ENCODE results near the gene TCEAL6. TPM values are rescaled to one million over a fixed set of nuclear protein-coding genes. Genes with fewer than 3 reads are reported as not detected.
A peak's percentile ranks its signal among the peaks of the same experiment; 100 is the strongest.
"Not testable (repeated sequence)": the region's sequence is repeated elsewhere in the genome, so short reads cannot be mapped to it uniquely, and the experiment has no call there.

TCEAL6 gene
- total RNA-seq, 1 donor from 2014 or later = not detected

DNA sequence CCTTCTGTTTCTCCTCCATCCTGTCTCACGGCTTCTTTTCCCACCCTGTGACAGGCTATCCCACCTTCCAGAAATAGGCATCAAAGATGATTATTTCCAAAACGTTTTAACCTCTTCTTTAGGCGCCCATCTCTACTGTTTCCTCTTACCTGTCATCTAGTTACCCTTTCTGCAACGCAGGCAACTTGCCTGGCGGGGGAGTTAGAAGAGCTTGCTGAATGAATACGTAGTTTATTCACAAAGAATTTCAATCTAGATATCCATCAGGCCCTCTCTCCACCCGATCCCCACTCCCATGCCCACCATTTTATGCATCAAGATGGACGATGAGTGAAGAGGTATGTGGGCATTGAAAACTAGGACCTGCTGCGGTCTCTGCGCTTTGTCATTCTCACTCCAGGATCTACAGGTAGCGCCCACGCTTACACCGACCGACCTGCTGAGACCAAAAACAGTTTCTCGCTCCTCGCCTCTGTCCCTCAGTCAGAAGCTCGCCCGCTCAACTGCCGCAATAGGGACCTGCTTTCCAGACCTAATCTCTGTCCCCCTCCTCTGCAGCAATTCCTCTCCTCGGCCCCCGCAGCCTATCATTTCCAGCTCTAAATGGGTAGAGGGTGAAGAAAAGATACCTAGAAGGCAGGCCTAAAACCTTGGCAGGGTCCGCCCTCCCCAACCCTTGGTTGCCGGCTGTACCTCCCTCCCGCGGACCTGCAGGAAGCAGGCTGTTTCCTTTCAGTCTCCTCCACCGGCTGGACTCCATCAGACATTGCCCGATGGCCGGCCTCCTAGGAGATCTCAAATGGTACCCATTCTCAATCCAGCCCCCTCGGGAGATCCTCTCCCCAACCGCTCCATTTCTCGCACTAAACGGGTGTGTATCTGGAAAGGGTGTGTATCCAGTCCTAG is 12.9 kb upstream of the TCEAL6 start:
- H2AFZ ChIP-seq (replicated peaks) = no peak overlapping the region

DNA sequence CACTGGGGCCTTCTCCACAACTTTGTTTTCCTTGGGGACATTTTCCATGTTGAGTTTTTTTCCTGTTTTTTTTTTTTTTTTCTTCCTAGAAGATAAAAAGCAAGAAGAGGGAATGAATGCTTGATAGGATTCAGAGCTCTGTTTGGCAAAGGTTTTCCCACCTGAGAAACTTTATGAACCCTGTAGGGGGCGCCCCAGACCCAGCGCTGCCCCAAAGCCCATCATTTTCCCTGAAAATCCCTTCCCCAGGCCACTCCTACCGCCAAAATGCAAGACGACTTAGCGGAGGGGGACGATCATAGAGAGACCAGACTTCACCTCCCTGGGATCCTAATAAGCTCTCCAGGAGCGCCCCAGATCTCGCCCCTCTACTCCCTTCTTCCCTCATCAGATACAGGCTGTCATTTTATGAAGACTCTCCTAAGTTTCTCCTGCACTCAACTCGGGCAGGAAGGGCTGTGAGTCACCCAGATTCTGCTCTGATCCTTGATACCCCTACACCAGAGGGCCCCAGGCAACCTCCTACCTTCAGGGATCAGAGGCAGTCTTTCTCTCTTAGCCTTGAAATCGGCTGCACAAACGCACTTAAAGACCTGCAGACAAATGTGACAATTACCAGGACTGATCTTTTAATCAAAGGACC is 12.1 kb upstream of the TCEAL6 start:
- H3K79me2 ChIP-seq (ENCODE audit: low read depth) = no peaks in the 10 kb centered on the region
- no peak overlapping the region for H3K9ac ChIP-seq
- peaks cover 18% of the 10 kb centered on the region for H3K9me3 ChIP-seq (ENCODE audit: low read depth)
- Mint-ChIP-seq H3K4me3 (peak overlapping the region; percentile 96), H3K9me3 (peaks cover 5% of the 10 kb centered on the region), H3K27ac (no peak overlapping the region), H3K36me3 (no peaks in the 10 kb centered on the region), H3K27me3 (ENCODE audit: insufficient read depth, low read depth) (peaks cover 3% of the 10 kb centered on the region), H3K4me1 (peaks cover 4% of the 10 kb centered on the region)
- H3K4me3 ChIP-seq = peak overlapping the region; percentile 29
- H3K36me3 ChIP-seq = no peaks in the 10 kb centered on the region
- no peak overlapping the region for H2AFZ ChIP-seq (replicated peaks)
- no peaks in the 10 kb centered on the region for H3K27me3 ChIP-seq
- H3K4me2 ChIP-seq = no peak overlapping the region
- H3F3A ChIP-seq (ENCODE audit: low read depth) = no peaks in the 10 kb centered on the region
- DNase-seq (ENCODE audit: low spot score) = peak; percentile 31
- H4K20me1 ChIP-seq (ENCODE audit: low read depth) = no peaks in the 10 kb centered on the region
- H3K27ac ChIP-seq = no peak overlapping the region
- TF ChIP-seq EZH2phosphoT487 (IDR thresholded peaks at IDR 0.05) (no peak), EZH2 (IDR thresholded peaks at IDR 0.05) (no peak)
- TF ChIP-seq, protein P1, sequence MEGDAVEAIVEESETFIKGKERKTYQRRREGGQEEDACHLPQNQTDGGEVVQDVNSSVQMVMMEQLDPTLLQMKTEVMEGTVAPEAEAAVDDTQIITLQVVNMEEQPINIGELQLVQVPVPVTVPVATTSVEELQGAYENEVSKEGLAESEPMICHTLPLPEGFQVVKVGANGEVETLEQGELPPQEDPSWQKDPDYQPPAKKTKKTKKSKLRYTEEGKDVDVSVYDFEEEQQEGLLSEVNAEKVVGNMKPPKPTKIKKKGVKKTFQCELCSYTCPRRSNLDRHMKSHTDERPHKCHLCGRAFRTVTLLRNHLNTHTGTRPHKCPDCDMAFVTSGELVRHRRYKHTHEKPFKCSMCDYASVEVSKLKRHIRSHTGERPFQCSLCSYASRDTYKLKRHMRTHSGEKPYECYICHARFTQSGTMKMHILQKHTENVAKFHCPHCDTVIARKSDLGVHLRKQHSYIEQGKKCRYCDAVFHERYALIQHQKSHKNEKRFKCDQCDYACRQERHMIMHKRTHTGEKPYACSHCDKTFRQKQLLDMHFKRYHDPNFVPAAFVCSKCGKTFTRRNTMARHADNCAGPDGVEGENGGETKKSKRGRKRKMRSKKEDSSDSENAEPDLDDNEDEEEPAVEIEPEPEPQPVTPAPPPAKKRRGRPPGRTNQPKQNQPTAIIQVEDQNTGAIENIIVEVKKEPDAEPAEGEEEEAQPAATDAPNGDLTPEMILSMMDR (IDR thresholded peaks at IDR 0.05) = peak; percentile 46
- H3K4me1 ChIP-seq = no peaks in the 10 kb centered on the region

More for the DNA sequence above, 12.9 kb upstream of the TCEAL6 start:
- Histone ChIP-seq H3K9me3 (ENCODE audit: low read depth) (peaks cover 11% of the 10 kb centered on the region), H3K27ac (no peak overlapping the region), H3K79me2 (ENCODE audit: low read depth) (no peaks in the 10 kb centered on the region), H3K4me1 (no peaks in the 10 kb centered on the region), H4K20me1 (ENCODE audit: low read depth) (no peaks in the 10 kb centered on the region), H3K27me3 (no peaks in the 10 kb centered on the region), H3K4me2 (peak overlapping the region; percentile 49), H3K36me3 (no peaks in the 10 kb centered on the region), H3K9ac (no peak overlapping the region), H3K4me3 (peak overlapping the region; percentile 29), H3F3A (ENCODE audit: low read depth) (no peaks in the 10 kb centered on the region)
- Mint-ChIP-seq H3K27me3 (ENCODE audit: insufficient read depth, low read depth) (peaks cover 3% of the 10 kb centered on the region), H3K4me1 (peaks cover 4% of the 10 kb centered on the region), H3K27ac (no peak overlapping the region), H3K36me3 (no peaks in the 10 kb centered on the region), H3K9me3 (peaks cover 5% of the 10 kb centered on the region), H3K4me3 (peak overlapping the region; percentile 96)
- no peak for TF ChIP-seq EZH2phosphoT487 (IDR thresholded peaks at IDR 0.05)
- TF ChIP-seq, protein P1 (IDR thresholded peaks at IDR 0.05) = no peak
- TF ChIP-seq EZH2 (IDR thresholded peaks at IDR 0.05) = no peak
- peak; percentile 1 for DNase-seq (ENCODE audit: low spot score)

DNA sequence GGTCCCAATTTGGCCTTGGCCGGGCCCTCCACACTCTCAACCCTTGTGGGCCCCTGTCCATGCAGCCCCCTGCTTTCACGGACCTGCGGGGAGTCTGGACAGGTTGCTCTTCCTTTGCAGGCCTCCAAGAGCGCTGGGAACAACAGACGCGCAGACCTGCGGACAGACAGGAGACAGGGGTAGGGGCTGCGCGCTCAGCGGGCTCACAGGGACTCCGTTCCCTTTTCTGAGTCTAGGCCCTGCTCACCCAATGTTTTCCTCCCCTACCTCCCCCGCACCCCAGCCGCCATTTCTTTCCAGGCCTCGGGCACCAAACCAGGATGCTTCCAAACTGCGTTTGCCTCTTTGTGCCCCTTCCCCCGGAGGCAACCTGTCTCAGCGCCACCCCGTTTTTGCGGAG is 650 bp downstream of the TCEAL6 start:
- H3F3A ChIP-seq (ENCODE audit: low read depth); H3K9ac ChIP-seq; H3K4me3 ChIP-seq; H3K36me3 Mint-ChIP-seq; H3K4me3 Mint-ChIP-seq; H3K27me3 ChIP-seq; DNase-seq (ENCODE audit: low spot score); H3K27me3 Mint-ChIP-seq (ENCODE audit: insufficient read depth, low read depth); H3K9me3 Mint-ChIP-seq; H3K79me2 ChIP-seq (ENCODE audit: low read depth); H3K4me1 ChIP-seq; H3K4me1 Mint-ChIP-seq; H3K27ac ChIP-seq; H3K4me2 ChIP-seq; H3K36me3 ChIP-seq; H2AFZ ChIP-seq (replicated peaks); H3K27ac Mint-ChIP-seq; H4K20me1 ChIP-seq (ENCODE audit: low read depth): not testable (repeated sequence)
- H3K9me3 ChIP-seq (ENCODE audit: low read depth) = peaks cover 23% of the 10 kb centered on the region

DNA sequence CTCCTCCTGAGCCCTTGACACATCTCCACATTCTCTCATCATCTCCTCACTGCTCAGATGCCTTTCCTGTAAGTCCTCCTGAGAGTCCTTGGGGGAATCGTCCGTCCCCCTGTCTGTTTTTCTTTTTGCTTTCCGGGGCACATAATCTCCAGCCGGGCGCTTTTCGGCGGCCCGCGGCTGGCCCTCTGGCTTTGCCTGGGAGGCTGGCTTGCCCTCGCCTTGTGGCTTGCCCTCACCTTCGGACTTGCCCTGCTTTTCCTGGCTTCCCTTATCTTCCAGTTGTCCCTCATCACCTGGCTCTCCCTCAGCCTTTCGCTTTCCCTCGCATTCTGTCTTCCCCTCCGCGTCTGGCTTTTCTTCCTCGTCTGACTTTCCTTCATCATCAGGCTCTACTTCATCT is 1.4 kb downstream of the TCEAL6 start:
- DNase-seq (ENCODE audit: low spot score); H3K4me1 Mint-ChIP-seq; H3K27ac Mint-ChIP-seq; H3K4me2 ChIP-seq; H3K4me3 Mint-ChIP-seq; H3K27ac ChIP-seq; H3K36me3 ChIP-seq; H2AFZ ChIP-seq (replicated peaks); H3K27me3 ChIP-seq; H3K27me3 Mint-ChIP-seq (ENCODE audit: insufficient read depth, low read depth); H4K20me1 ChIP-seq (ENCODE audit: low read depth); H3K4me3 ChIP-seq; H3K36me3 Mint-ChIP-seq; H3F3A ChIP-seq (ENCODE audit: low read depth); H3K4me1 ChIP-seq; H3K9me3 Mint-ChIP-seq; H3K9ac ChIP-seq; H3K79me2 ChIP-seq (ENCODE audit: low read depth): not testable (repeated sequence)
- peaks cover 15% of the 10 kb centered on the region for H3K9me3 ChIP-seq (ENCODE audit: low read depth)

Measured in neural progenitor cell (in vitro differentiated cells).